HUES64 (cell line): ENCODE measurements around the gene TCN2. TPM values are rescaled to one million over a fixed set of nuclear protein-coding genes. Genes with fewer than 3 reads are reported as not detected.
"Not testable (repeated sequence)": the region's sequence is repeated elsewhere in the genome, so short reads cannot be mapped to it uniquely, and the experiment has no call there.

Experiments
- H3K27ac ChIP-seq: 2 replicates; pipeline ENCODE4 v1.7.0; 2013; ENCODE audit warnings: low read depth, low read length, inconsistent platforms
- H3K27me3 ChIP-seq: 2 replicates; pipeline ENCODE4 v1.6.1; 2013; ENCODE audit warnings: mild to moderate bottlenecking, low read length; ENCODE audit not compliant: insufficient read depth
- H3K36me3 ChIP-seq: 2 replicates; pipeline ENCODE4 v1.6.1; 2013; ENCODE audit warnings: mild to moderate bottlenecking, low read length; ENCODE audit not compliant: insufficient read depth
- H3K4me1 ChIP-seq: 2 replicates; pipeline ENCODE4 v1.6.1; 2013; ENCODE audit warnings: mild to moderate bottlenecking, low read length, moderate library complexity; ENCODE audit not compliant: insufficient read depth
- H3K4me3 ChIP-seq: 2 replicates; pipeline ENCODE4 v1.5.1; 2013; ENCODE audit warnings: mild to moderate bottlenecking, low read length, moderate library complexity
- H3K9ac ChIP-seq: 2 replicates; pipeline ENCODE4 v1.6.1; 2013; ENCODE audit warnings: mild to moderate bottlenecking, low read depth, low read length
- H3K9me3 ChIP-seq: 2 replicates; pipeline ENCODE4 v1.6.1; 2013; ENCODE audit warnings: low read depth, low read length; ENCODE audit not compliant: insufficient read depth
- WGBS: fragments of 150-250, 120-280 bp; methylation state at CpG from one replicate; pipeline ENCODE4 v1.1.7; 2013; ENCODE audit warnings: missing lambda C conversion rate; 5-methylcytosine and 5-hydroxymethylcytosine counted together
- polyA plus RNA-seq, 2 experiments: library from polyadenylated mRNA; stranded (reverse); fragments of 50-300 nt; gene quantifications; one replicate each; pipeline ENCODE4 v1.2.3, GENCODE V29; 2013

TCN2 gene
- 40.7 TPM for polyA plus RNA-seq (2013, experiment 1 of 2)
- 47.7 TPM for polyA plus RNA-seq (2013, experiment 2 of 2)

DNA sequence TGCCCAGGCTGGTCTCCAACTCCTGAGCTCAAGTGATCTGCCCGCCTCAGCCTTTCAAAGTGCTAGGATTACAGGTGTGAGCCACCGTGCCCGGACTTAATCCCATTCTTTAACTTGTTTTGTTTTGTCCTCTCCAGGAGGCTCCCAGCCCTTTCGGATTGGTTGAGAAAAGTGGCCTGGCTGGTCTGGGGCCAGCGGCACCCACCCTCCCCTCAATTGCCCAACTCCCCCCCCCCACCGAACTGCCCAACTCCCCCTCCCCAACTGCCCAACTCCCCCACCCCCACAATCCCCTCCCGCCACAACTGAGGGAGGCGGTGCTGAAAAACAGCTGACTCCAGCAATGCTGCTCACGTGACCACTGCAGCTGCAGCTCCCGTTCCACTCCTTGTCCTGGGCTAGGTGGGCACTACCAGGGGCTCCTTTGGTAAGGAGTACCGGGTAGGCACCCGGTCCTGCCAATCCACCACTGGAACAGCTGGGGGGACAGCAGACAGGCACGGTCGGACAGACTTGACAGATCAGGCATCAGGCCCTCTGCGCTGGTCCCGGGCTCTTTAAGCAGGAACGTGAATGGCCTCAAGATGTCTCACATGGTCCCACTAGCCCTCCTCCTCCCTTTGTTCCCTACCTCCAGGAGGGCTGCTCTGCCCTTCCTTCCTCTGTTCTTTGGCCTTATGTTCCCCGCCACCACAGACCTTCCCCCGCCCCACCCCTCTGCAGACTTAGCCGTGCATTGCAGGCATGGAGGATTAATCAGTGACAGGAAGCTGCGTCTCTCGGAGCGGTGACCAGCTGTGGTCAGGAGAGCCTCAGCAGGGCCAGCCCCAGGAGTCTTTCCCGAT is at the start of gene TCN2:
TCN2 (plus strand) TSS at position 720 of the 845 bp plus-strand sequence. CDS start 158 bp downstream, outside the sequence.
- WGBS, result 5% methylated on average over 21 of the region's 24 CpGs
- peak within 1 kb of the TSS; percentile 56 for H3K4me3 ChIP-seq
- H3K9ac ChIP-seq, result peak within 1 kb of the TSS; percentile 68
- H3K27ac ChIP-seq, result peak within 1 kb of the TSS; percentile 91
- H3K9me3 ChIP-seq, result no peaks in the 10 kb centered on the region
- peaks cover 37% of the 10 kb centered on the region for H3K4me1 ChIP-seq
- H3K36me3 ChIP-seq, result peaks cover 17% of the 10 kb centered on the region
- H3K27me3 ChIP-seq, result no peaks in the 10 kb centered on the region

DNA sequence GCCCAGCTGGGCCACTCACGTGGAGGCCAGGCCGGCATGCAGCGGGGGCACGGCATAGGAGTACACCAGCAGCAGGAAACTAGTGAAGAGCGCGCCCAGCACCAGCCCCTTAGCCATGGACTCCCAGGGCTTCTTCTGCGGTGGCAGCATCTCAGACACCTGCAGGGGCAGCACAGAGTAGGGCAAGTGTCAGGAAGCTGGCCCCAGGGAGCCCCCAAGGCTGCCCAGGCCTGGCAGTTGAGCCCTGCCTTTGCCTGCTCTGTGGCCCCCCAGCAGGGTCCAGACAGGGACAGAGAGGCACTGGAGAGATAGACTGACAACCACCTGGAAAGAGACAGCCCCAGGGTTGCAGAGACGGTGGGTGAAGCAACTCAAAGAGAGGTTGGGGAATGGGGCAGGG is 49.7 kb upstream of the TCN2 start:
- no peaks in the 10 kb centered on the region for H3K27me3 ChIP-seq
- H3K27ac ChIP-seq, result no peak overlapping the region
- H3K9ac ChIP-seq, result no peak overlapping the region
- no peak overlapping the region for H3K4me3 ChIP-seq
- no peaks in the 10 kb centered on the region for H3K36me3 ChIP-seq
- H3K4me1 ChIP-seq, result peaks cover 5% of the 10 kb centered on the region; the same call in 1 of the 2 replicates
- no peaks in the 10 kb centered on the region for H3K9me3 ChIP-seq
- WGBS, result 86% methylated on average over 8 of the region's 8 CpGs

DNA sequence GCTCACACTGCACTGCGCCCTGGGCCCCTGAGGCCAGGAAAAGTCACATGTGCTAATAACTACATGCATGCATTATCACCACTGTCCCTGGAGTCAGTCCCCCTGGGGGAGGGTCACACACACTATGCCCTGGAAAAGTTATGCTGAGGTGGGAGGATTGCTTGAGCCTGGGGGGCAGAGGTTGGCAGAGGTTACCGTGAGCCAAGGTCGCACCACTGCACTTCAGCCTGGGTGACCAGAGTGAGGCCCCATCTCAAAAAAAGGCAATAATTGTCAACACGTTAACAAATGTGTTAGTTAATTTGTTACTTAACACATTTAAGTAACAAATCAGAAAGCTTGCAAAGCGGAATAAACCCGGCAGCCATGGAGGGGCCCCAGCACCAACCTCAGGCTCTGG is 47.1 kb upstream of the TCN2 start:
- H3K9me3 ChIP-seq, result no peaks in the 10 kb centered on the region
- no peak overlapping the region for H3K4me3 ChIP-seq
- H3K27ac ChIP-seq, result no peak overlapping the region; the same call in 1 of the 2 replicates
- no peak overlapping the region for H3K9ac ChIP-seq
- WGBS, result 82% methylated on average over 6 of the region's 6 CpGs
- H3K36me3 ChIP-seq, result no peaks in the 10 kb centered on the region
- H3K4me1 ChIP-seq, result peaks cover 9% of the 10 kb centered on the region
- H3K27me3 ChIP-seq, result no peaks in the 10 kb centered on the region

DNA sequence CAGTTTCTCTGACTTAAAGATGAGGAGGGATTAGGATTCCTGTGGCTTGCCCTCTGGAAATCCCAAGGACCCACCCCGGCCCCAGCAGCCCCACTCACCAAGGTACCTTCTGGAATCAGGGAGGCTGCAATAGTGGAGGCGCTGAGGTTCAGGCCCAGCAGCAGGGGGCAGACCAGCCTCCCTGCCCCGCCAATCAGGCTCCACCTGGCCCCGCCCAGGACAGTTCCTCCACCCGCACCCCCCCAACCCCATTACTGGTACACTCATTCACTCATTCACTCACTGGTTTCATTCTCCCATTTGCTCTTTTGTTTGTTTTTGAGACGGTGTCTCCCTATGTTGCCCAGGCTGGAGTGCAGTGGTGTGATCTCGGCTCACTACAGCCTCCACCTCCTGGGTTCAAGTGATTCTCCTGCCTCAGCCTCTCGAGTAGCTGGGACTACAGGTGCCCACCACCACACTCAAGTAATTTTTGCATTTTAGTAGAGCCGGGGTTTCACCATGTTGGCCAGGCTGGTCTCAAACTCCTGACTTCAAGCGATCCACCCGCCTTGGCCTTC is 46.3 kb upstream of the TCN2 start:
- H3K27me3 ChIP-seq, H3K27ac ChIP-seq, H3K9me3 ChIP-seq, H3K4me1 ChIP-seq, H3K36me3 ChIP-seq, H3K4me3 ChIP-seq, H3K9ac ChIP-seq: not testable (repeated sequence)
- WGBS, result 87% methylated on average over 11 of the region's 11 CpGs

DNA sequence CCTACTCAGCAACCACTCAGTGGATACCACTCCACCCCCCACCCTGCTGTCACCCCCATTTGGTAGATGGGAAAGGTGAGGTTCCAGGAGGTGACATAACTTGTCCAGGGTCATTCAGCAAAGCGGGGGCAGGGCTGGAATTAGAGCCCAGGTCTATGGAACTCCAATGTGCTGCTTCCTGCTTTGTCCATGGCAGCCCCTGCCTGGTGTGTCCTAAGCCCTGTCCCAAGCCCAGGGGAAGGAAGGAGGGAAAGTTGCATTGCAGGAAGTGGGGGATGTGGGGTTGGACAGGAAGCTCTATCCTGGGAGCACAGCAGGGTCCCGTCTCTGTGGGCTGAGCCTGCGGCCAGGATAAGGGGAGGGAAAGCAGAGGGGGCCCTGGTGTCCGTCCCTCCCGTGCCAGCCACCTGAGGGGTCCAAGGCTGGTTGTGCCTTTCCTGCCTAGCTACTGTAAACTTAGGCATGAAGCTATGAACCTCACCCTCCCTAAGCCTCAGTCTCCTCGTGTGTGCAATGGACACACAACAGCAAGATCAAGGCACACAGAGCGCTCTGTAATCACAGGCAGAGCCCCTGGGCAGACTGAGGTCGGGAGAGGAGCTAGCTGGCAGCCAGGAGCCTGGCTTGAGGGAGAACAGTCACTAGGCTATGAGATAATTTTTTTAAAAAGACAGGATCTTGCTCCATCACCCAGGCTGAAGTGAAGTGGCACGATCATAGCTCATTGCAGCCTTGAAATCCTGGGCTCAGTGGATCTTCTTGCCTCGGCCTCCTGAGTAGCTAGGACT is 45.4 kb upstream of the TCN2 start:
- WGBS, result 51% methylated on average over 10 of the region's 10 CpGs
- Histone ChIP-seq H3K9ac (no peak overlapping the region), H3K27ac (no peak overlapping the region), H3K27me3 (no peaks in the 10 kb centered on the region), H3K9me3 (no peaks in the 10 kb centered on the region), H3K4me3 (no peak overlapping the region), H3K4me1 (peaks cover 10% of the 10 kb centered on the region), H3K36me3 (no peaks in the 10 kb centered on the region)

DNA sequence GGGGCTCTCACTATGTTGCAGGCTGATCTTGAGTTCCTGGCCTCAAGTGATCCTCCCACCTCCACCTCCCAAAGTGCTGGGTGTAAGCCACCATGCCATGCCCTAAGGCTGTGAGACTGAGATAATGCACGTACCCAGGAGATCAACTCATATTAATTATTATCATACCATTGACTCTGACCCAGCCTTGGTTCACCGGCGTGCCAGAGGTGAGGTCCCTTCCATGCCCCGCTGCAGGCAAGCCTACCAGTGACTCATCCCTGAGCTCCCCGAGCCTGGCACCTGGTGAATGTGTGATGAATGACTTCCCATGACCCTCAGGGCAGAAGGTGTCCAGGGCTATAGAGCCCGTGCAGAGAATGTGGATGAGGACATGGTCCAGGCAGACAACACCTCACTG is 44.6 kb upstream of the TCN2 start:
- Histone ChIP-seq H3K9ac (no peak overlapping the region), H3K4me1 (peaks cover 10% of the 10 kb centered on the region), H3K9me3 (no peaks in the 10 kb centered on the region), H3K36me3 (no peaks in the 10 kb centered on the region), H3K27me3 (no peaks in the 10 kb centered on the region), H3K4me3 (no peak overlapping the region), H3K27ac (no peak overlapping the region)
- 89% methylated on average over 6 of the region's 6 CpGs for WGBS

DNA sequence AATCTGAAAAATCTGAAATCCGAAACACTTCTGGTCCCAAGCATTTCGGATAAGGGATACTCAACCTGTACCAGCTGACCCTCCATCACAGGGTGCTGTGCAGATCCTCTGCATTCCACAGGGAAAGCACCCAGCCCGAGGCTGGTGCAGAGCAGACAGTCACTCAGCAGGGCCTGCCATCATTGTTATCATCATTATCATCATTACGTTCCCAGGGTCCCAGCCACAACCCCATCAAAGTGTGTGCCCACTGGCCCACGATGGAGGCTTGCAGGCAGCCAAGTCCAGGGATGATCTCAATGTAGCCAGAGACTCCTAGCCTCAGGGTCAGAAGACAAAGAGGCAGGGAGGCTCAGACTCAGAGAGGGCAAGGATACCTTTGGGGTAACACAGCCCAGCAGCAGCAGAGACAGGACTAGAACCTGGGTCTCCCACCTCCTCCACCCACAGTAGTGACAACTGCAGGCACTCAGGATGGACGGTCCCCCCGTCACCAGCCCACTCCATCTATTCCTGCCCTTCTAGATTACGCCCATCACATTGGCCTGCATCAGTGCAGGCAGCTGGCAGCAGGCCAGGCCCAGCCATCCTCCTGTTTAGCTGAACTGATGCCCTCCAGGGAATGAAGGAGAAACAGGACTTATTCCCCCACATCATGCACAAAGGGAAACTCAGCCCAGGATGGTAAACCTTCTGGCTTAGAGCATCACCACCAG is 42.8 kb upstream of the TCN2 start:
- Histone ChIP-seq H3K9me3 (no peaks in the 10 kb centered on the region), H3K36me3 (no peaks in the 10 kb centered on the region), H3K4me1 (peaks cover 10% of the 10 kb centered on the region), H3K27me3 (no peaks in the 10 kb centered on the region), H3K4me3 (no peak overlapping the region), H3K9ac (no peak overlapping the region), H3K27ac (no peak overlapping the region)
- 87% methylated on average over 8 of the region's 8 CpGs for WGBS

DNA sequence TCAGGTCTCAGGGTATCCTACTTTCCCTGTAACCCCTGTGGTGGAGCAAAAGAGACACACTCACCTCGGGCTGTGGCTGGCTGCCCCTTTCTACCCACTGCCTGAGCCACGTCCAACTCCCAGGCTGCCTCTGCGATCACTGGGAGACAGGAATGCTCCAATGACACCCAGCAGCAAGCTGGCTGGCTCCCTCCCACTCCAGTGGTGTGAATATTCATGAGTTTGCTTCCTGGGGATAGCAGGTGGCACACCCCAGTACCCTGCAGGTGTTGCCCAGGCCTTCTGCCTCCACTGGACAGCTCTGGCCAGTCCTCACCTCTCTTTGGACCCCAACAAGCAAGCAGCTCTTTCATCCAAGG is 42.2 kb upstream of the TCN2 start:
- Histone ChIP-seq H3K4me3 (no peak overlapping the region), H3K36me3 (no peaks in the 10 kb centered on the region), H3K4me1 (peaks cover 10% of the 10 kb centered on the region), H3K9me3 (no peaks in the 10 kb centered on the region), H3K27me3 (no peaks in the 10 kb centered on the region), H3K27ac (no peak overlapping the region), H3K9ac (no peak overlapping the region)
- WGBS, result 37% methylated on average over 3 of the region's 3 CpGs

DNA sequence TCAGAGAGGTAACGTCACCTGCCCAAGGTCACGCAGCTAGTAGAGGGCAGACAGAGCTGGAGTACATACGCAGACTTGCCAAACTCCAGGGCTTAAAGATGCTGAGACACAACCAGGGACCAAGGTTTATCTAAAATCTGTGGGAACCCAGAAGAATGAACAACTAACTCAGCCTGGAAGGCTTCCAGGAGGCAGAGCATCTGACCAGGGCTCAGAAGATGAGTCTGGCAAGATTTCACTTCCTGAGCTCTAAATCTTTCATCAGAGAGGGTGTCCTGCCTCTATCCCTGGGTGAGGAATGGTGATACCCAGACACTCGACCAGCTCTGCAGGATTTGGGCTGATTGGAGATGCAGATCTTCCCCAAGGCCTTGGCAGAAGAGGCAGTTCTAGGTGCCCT is 41.6 kb upstream of the TCN2 start:
- Histone ChIP-seq H3K9me3 (no peaks in the 10 kb centered on the region), H3K9ac (no peak overlapping the region), H3K36me3 (no peaks in the 10 kb centered on the region), H3K4me3 (no peak overlapping the region), H3K27me3 (no peaks in the 10 kb centered on the region), H3K4me1 (peaks cover 10% of the 10 kb centered on the region), H3K27ac (no peak overlapping the region)
- WGBS, result 90% methylated on average over 4 of the region's 4 CpGs

DNA sequence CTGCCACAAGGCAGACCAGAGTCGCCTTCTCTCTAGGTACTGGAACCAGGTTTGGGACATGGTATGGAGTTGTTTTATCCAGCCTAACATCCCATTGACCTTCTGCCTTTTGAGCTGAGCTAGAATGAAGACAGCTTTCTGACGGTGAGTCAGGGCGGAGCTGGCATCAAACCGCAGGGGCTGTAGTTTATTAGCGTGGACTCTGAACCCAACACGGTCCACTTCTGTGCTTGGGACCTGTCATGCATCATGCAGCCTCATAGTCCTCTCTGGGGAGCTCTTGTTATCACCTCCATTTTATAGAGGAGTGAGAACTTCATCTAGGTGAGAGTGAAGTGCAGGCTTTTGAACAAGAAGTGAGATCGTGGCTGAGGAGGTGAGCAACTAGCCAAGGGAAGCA is 40.8 kb upstream of the TCN2 start:
- no peak overlapping the region for H3K9ac ChIP-seq
- 84% methylated on average over 7 of the region's 7 CpGs for WGBS
- no peak overlapping the region for H3K27ac ChIP-seq
- H3K4me1 ChIP-seq, result peaks cover 9% of the 10 kb centered on the region
- no peak overlapping the region for H3K4me3 ChIP-seq
- H3K9me3 ChIP-seq, result no peaks in the 10 kb centered on the region
- H3K36me3 ChIP-seq, result no peaks in the 10 kb centered on the region
- no peaks in the 10 kb centered on the region for H3K27me3 ChIP-seq

DNA sequence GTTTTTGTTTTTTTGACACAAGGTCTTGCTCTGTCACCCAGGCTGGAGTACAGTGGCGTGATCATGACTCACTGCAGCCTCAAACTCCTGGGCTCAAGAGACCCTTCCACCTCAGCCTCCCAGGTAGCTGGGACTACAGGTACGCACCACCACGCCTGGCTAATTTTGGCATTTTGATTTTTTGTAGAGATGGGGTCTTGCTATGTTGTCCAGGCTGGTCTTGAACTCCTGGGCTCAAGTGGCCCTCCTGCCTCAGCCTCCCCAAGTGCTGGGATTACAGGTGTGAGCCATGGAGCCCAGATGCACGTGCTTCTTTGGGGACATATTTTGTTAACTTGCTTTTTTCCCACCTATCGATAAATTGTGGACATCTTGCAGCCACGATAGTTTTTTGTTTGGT is 39.7 kb upstream of the TCN2 start:
- not testable (repeated sequence) for H3K9ac ChIP-seq, H3K4me3 ChIP-seq, H3K36me3 ChIP-seq, H3K27me3 ChIP-seq, H3K9me3 ChIP-seq, H3K4me1 ChIP-seq, H3K27ac ChIP-seq
- 92% methylated on average over 6 of the region's 6 CpGs for WGBS
